Vagina (tissue), 2 donors: Measurements from ENCODE around the gene ISX.

Experiments used
- POLR2A ChIP-seq, 2 donors: fragments of 450-650 bp; IDR thresholded peaks; one replicate each; pipeline ENCODE4 v1.6.1; 2017; ENCODE audit warnings: antibody characterized with exemption in 2 of 2, mild to moderate bottlenecking in 2 of 2, moderate library complexity in 2 of 2
- POLR2AphosphoS5 ChIP-seq, 2 donors: sonication (generic); formaldehyde crosslinking; IDR thresholded peaks; one replicate each; pipeline ENCODE4 v1.9.0; 2017; ENCODE audit warnings: antibody characterized with exemption in 2 of 2, mild to moderate bottlenecking in 2 of 2, low read depth in 1 of 2; ENCODE audit not compliant: insufficient read depth in 1 of 2

GRCh38 chr22:35132568-35132967 is 66.6 kb downstream of the ISX start:
- TF ChIP-seq POLR2AphosphoS5 (IDR thresholded peaks at IDR 0.05; ENCODE audit: insufficient read depth in 1 of 2, low read depth in 1 of 2) = no peak
- TF ChIP-seq POLR2A (IDR thresholded peaks at IDR 0.05) = no peak
